Osteoblast (primary cell): ENCODE data around the gene HHIPL1. TPM values are rescaled to one million over a fixed set of nuclear protein-coding genes. Genes with fewer than 3 reads are reported as not detected.

Source experiments
- DNase-seq: peaks from one replicate; pipeline ENCODE4 v3.0.0; 2011; ENCODE audit warnings: low spot score, mixed read lengths; ENCODE audit not compliant: insufficient read length; ENCODE audit errors: missing footprints
- H2AFZ ChIP-seq: 2 replicates; pipeline ENCODE4 v1.6.0; 2011; ENCODE audit warnings: mild to moderate bottlenecking, low read length
- H3K27ac ChIP-seq: 2 replicates; pipeline ENCODE4 v1.5.1; 2011; ENCODE audit warnings: mild to moderate bottlenecking, low read depth, low read length, moderate library complexity
- H3K27me3 ChIP-seq: 2 replicates; pipeline ENCODE4 v1.6.0; 2012; ENCODE audit warnings: mild to moderate bottlenecking, control low read depth, inconsistent platforms, low read length, moderate library complexity; ENCODE audit not compliant: insufficient read depth
- H3K36me3 ChIP-seq: 2 replicates; pipeline ENCODE4 v1.5.1; 2011; ENCODE audit warnings: mild to moderate bottlenecking, low read length, control low read depth, moderate library complexity; ENCODE audit not compliant: insufficient read depth
- H3K4me1 ChIP-seq: 2 replicates; pipeline ENCODE4 v1.5.1; 2011; ENCODE audit warnings: mild to moderate bottlenecking, low read length, control low read depth, moderate library complexity; ENCODE audit not compliant: insufficient read depth
- H3K4me2 ChIP-seq: 2 replicates; pipeline ENCODE4 v1.6.0; 2011; ENCODE audit warnings: mild to moderate bottlenecking, low read length; ENCODE audit not compliant: insufficient read depth
- H3K4me3 ChIP-seq: fragments of 200-600 bp; sonication (generic); 3 replicates; pipeline ENCODE4 v1.5.1; 2012; ENCODE audit warnings: mild to moderate bottlenecking, low read length, inconsistent platforms; ENCODE audit not compliant: insufficient read depth
- H3K79me2 ChIP-seq: 2 replicates; pipeline ENCODE4 v1.6.0; 2012; ENCODE audit warnings: mild to moderate bottlenecking, low read length, control low read depth, inconsistent platforms; ENCODE audit not compliant: insufficient read depth
- H3K9me3 ChIP-seq: 2 replicates; pipeline ENCODE4 v1.5.1; 2011; ENCODE audit warnings: low read depth, low read length, control low read depth
- H4K20me1 ChIP-seq: 2 replicates; pipeline ENCODE4 v1.6.0; 2012; ENCODE audit warnings: mild to moderate bottlenecking, low read length, control low read depth; ENCODE audit not compliant: insufficient read depth
- CTCF ChIP-seq: IDR thresholded peaks from 2 replicates; pipeline ENCODE4 v1.5.1; 2011; ENCODE audit warnings: mild to moderate bottlenecking, low read depth, low read length, moderate library complexity; ENCODE audit errors: extremely low read depth
- total RNA-seq: library from RNA; depleted of rRNA; stranded (reverse); fragments of >200 nt; gene quantifications from 2 replicates; pipeline ENCODE4 v1.2.3, GENCODE V29; 2012

HHIPL1 gene
- total RNA-seq, 1 donor: 12.3 TPM

- DNase-seq: peak; percentile 99
- Histone ChIP-seq H3K4me2 (peak overlapping the region; percentile 100), H3K79me2 (no peaks in the 10 kb centered on the region), H4K20me1 (no peaks in the 10 kb centered on the region), H3K4me1 (peaks cover 11% of the 10 kb centered on the region), H3K4me3 (peak overlapping the region; percentile 96), H2AFZ (peak overlapping the region; percentile 91), H3K36me3 (no peaks in the 10 kb centered on the region), H3K27me3 (peaks cover 5% of the 10 kb centered on the region), H3K27ac (peak overlapping the region; percentile 82), H3K9me3 (peaks cover 3% of the 10 kb centered on the region)
- peak; percentile 78 for TF ChIP-seq CTCF
Measured at GRCh38 chr14:99682809-99683618, 38.1 kb downstream of the HHIPL1 start.

- peak; percentile 100 for DNase-seq
- Histone ChIP-seq H3K4me3 (peak within 1 kb of the TSS; percentile 96), H3K27ac (peak within 1 kb of the TSS; percentile 82), H3K36me3 (no peaks in the 10 kb centered on the region), H3K79me2 (no peaks in the 10 kb centered on the region), H3K9me3 (no peaks in the 10 kb centered on the region), H4K20me1 (no peaks in the 10 kb centered on the region), H2AFZ (peak within 1 kb of the TSS; percentile 91), H3K27me3 (peaks cover 5% of the 10 kb centered on the region), H3K4me2 (peak within 1 kb of the TSS; percentile 100), H3K4me1 (peaks cover 11% of the 10 kb centered on the region)
- TF ChIP-seq CTCF: no peak
Measured at GRCh38 chr14:99683619-99684409, 38.9 kb downstream of the HHIPL1 start, which contains the start of gene CYP46A1. TSS of gene CYP46A1 (plus strand) at chr14:99684298. CDS start at chr14:99684418, 120 bp downstream.

DNA sequence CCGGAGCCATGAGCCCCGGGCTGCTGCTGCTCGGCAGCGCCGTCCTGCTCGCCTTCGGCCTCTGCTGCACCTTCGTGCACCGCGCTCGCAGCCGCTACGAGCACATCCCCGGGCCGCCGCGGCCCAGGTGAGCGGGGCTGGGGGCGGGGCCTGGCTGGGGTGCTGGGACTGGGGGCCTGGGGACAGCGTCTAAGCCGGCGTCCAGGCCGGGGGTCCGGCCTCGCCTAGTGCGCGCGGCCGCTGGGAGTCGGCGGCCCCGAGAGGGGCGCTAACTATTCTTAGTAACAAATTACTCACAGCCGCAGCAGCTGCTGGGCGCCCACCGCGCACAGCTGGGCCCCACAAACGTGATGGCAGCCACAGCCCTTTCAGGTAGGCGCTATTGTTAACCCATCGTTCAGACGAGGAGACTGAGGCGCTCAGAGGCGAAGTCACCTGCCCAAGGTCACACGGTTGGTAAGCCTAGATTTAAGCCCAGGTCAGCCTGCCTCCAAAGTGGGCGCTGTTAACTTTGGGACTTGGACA is 39.5 kb downstream of the HHIPL1 start:
- H2AFZ ChIP-seq: peak overlapping the region; percentile 47
- DNase-seq: peak; percentile 86
- H4K20me1 ChIP-seq: no peaks in the 10 kb centered on the region
- no peaks in the 10 kb centered on the region for H3K36me3 ChIP-seq
- peaks cover 11% of the 10 kb centered on the region for H3K27me3 ChIP-seq
- TF ChIP-seq CTCF: no peak
- H3K27ac ChIP-seq: no peak overlapping the region
- H3K4me3 ChIP-seq: peak overlapping the region; percentile 73
- peak overlapping the region; percentile 74 for H3K4me2 ChIP-seq
- no peaks in the 10 kb centered on the region for H3K9me3 ChIP-seq
- H3K79me2 ChIP-seq: no peaks in the 10 kb centered on the region
- peaks cover 11% of the 10 kb centered on the region for H3K4me1 ChIP-seq

- DNase-seq: no peak
- H3K4me2 ChIP-seq: no peak overlapping the region
- no peak for TF ChIP-seq CTCF
- no peaks in the 10 kb centered on the region for H3K36me3 ChIP-seq
- H3K79me2 ChIP-seq: no peaks in the 10 kb centered on the region
- H2AFZ ChIP-seq: no peak overlapping the region
- H3K27me3 ChIP-seq: peaks cover 15% of the 10 kb centered on the region
- H3K9me3 ChIP-seq: no peaks in the 10 kb centered on the region
- no peak overlapping the region for H3K4me3 ChIP-seq
- no peaks in the 10 kb centered on the region for H4K20me1 ChIP-seq
- H3K27ac ChIP-seq: no peak overlapping the region
- H3K4me1 ChIP-seq: peaks cover 11% of the 10 kb centered on the region
Measured at GRCh38 chr14:99685151-99685591, 40.2 kb downstream of the HHIPL1 start.
